Colonic mucosa (tissue), 4 donors: Measurements from ENCODE around the gene CPAMD8. TPM values are rescaled to one million over a fixed set of nuclear protein-coding genes. Genes with fewer than 3 reads are reported as not detected.
"Not testable (repeated sequence)": the region's sequence is repeated elsewhere in the genome, so short reads cannot be mapped to it uniquely, and the experiment has no call there.

Source experiments
- DNase-seq: peaks from one replicate; pipeline ENCODE4 v3.0.0-alpha.2; 2020
- H3K27ac ChIP-seq: fragments of 200-600 bp; one replicate; pipeline ENCODE4 v1.8.0; 2021
- H3K27me3 ChIP-seq: fragments of 200-600 bp; one replicate; pipeline ENCODE4 v1.8.0; 2021
- H3K36me3 ChIP-seq: fragments of 200-600 bp; one replicate; pipeline ENCODE4 v1.8.0; 2021
- H3K4me1 ChIP-seq: fragments of 200-600 bp; one replicate; pipeline ENCODE4 v1.8.0; 2021; ENCODE audit warnings: mild to moderate bottlenecking
- H3K4me3 ChIP-seq: fragments of 200-600 bp; one replicate; pipeline ENCODE4 v1.8.0; 2021
- H3K9ac ChIP-seq, 2 donors: one replicate each; pipeline ENCODE4 v1.7.0; 2013; ENCODE audit warnings: control low read depth in 2 of 2, low read depth in 2 of 2, low read length in 2 of 2
- H3K9me3 ChIP-seq: fragments of 200-600 bp; one replicate; pipeline ENCODE4 v1.8.0; 2021
- CTCF ChIP-seq: fragments of 200-600 bp; IDR thresholded peaks from one replicate; pipeline ENCODE4 v1.8.0; 2022; ENCODE audit warnings: antibody characterized with exemption, mild to moderate bottlenecking
- intact Hi-C: fragments of 100-400 bp; cut with DNase I; formaldehyde crosslinking; loops from one replicate; pipeline ENCODE4 v1.14.1; 2022
- total RNA-seq, 2 donors: library from RNA; stranded (reverse); fragmentation: NEBNext Ultra II Directional in 1 of 2; extraction: Animal tissue kit (Norgen Biotek cat#: 25700) in 1 of 2; gene quantifications; one replicate each; pipeline ENCODE4 v1.2.1, GENCODE V29; 2021
- donor health status: healthy.
- donor health status: DM: no; HTN: no; CAD: no.
- donor health status: DM: no; HTN: no; CAD: no.

The CPAMD8 gene
- total RNA-seq, 2 donors from 2014 or later: 1.8 to 3.5 TPM

- Histone ChIP-seq H3K4me3 (no peak overlapping the region), H3K9ac (no peak overlapping the region), H3K36me3 (no peaks in the 10 kb centered on the region), H3K27me3 (no peaks in the 10 kb centered on the region), H3K4me1 (no peaks in the 10 kb centered on the region), H3K27ac (no peak overlapping the region), H3K9me3 (no peaks in the 10 kb centered on the region)
- TF ChIP-seq CTCF: no peak
- DNase-seq: no peak
- intact Hi-C loops: no loop called here
Measured at GRCh38 chr19:16945364-16945714, 81.3 kb downstream of the CPAMD8 start.

GRCh38 chr19:16944626-16945363 lies 81.8 kb downstream of the CPAMD8 start:
- DNase-seq: no peak
- Histone ChIP-seq H3K9ac (no peak overlapping the region), H3K36me3 (no peaks in the 10 kb centered on the region), H3K4me3 (no peak overlapping the region), H3K27me3 (no peaks in the 10 kb centered on the region), H3K4me1 (no peaks in the 10 kb centered on the region), H3K9me3 (no peaks in the 10 kb centered on the region), H3K27ac (no peak overlapping the region)
- intact Hi-C loops: no loop called here
- no peak for TF ChIP-seq CTCF

- no peak for TF ChIP-seq CTCF
- Histone ChIP-seq H3K36me3 (no peaks in the 10 kb centered on the region), H3K9ac (no peak overlapping the region), H3K9me3 (no peaks in the 10 kb centered on the region), H3K27ac (no peak overlapping the region), H3K27me3 (no peaks in the 10 kb centered on the region), H3K4me3 (no peak overlapping the region), H3K4me1 (no peaks in the 10 kb centered on the region)
- DNase-seq: no peak
- intact Hi-C loops: no loop called here
Measured at GRCh38 chr19:16943942-16944625, 82.5 kb downstream of the CPAMD8 start.

- H3K9me3 ChIP-seq, DNase-seq, H3K27me3 ChIP-seq, intact Hi-C loops, H3K4me3 ChIP-seq, H3K27ac ChIP-seq, H3K9ac ChIP-seq, H3K4me1 ChIP-seq, H3K36me3 ChIP-seq: not testable (repeated sequence)
Measured at GRCh38 chr19:16943090-16943489, 83.5 kb downstream of the CPAMD8 start.

GRCh38 chr19:16942583-16942982 lies 84.0 kb downstream of the CPAMD8 start:
- no peak for DNase-seq
- TF ChIP-seq CTCF: no peak
- Histone ChIP-seq H3K36me3 (no peaks in the 10 kb centered on the region), H3K4me3 (no peak overlapping the region), H3K9ac (no peak overlapping the region), H3K27ac (no peak overlapping the region), H3K9me3 (no peaks in the 10 kb centered on the region), H3K4me1 (no peaks in the 10 kb centered on the region), H3K27me3 (no peaks in the 10 kb centered on the region)
- intact Hi-C loops: no loop called here

GRCh38 chr19:16940626-16941025 lies 86.0 kb downstream of the CPAMD8 start:
- no peak for DNase-seq
- TF ChIP-seq CTCF: no peak

GRCh38 chr19:16940063-16940462 lies 86.5 kb downstream of the CPAMD8 start:
- H3K27ac ChIP-seq, DNase-seq, H3K9me3 ChIP-seq, H3K27me3 ChIP-seq, H3K9ac ChIP-seq, H3K4me3 ChIP-seq, H3K4me1 ChIP-seq, H3K36me3 ChIP-seq, intact Hi-C loops: not testable (repeated sequence)

More at GRCh38 chr19:16940626-16941025, 86.0 kb downstream of the CPAMD8 start:
- Histone ChIP-seq H3K4me3 (no peak overlapping the region), H3K4me1 (no peaks in the 10 kb centered on the region), H3K27me3 (no peaks in the 10 kb centered on the region), H3K9me3 (no peaks in the 10 kb centered on the region), H3K27ac (no peak overlapping the region), H3K9ac (no peak overlapping the region), H3K36me3 (no peaks in the 10 kb centered on the region)
- intact Hi-C loops: no loop called here
